Upper lobe of right lung (tissue), 1 donor: ENCODE measurements around the gene SLC51A. TPM values are rescaled to one million over a fixed set of nuclear protein-coding genes. Genes with fewer than 3 reads are reported as not detected.
"Not testable (repeated sequence)": the region's sequence is repeated elsewhere in the genome, so short reads cannot be mapped to it uniquely, and the experiment has no call there.

Source experiments
- ATAC-seq: fragments of 200-7000 bp; cut with Tn5 transposase; one replicate; pipeline ENCODE4 v1.9.1; 2020; ENCODE audit warnings: mild to moderate bottlenecking, moderate library complexity
- DNase-seq: peaks from one replicate; pipeline ENCODE4 v3.0.0-alpha.2; 2020
- H3K27ac ChIP-seq: fragments of 200-600 bp; one replicate; pipeline ENCODE4 v1.8.0; 2022
- H3K27me3 ChIP-seq: fragments of 200-600 bp; one replicate; pipeline ENCODE4 v1.8.0; 2022; ENCODE audit warnings: mild to moderate bottlenecking
- H3K36me3 ChIP-seq: fragments of 200-600 bp; one replicate; pipeline ENCODE4 v1.8.0; 2022
- H3K4me1 ChIP-seq: fragments of 200-600 bp; one replicate; pipeline ENCODE4 v1.8.0; 2022
- H3K4me3 ChIP-seq: fragments of 200-600 bp; one replicate; pipeline ENCODE4 v1.8.0; 2022; ENCODE audit warnings: mild to moderate bottlenecking
- H3K9me3 ChIP-seq: fragments of 200-600 bp; one replicate; pipeline ENCODE4 v1.8.0; 2022
- CTCF ChIP-seq: fragments of 200-600 bp; IDR thresholded peaks from one replicate; pipeline ENCODE4 v1.8.0; 2022; ENCODE audit warnings: antibody characterized with exemption
- intact Hi-C: fragments of 100-400 bp; cut with DNase I; formaldehyde crosslinking; loops from one replicate; pipeline ENCODE4 v1.11.0; 2022
- total RNA-seq: library from RNA; stranded (reverse); fragmentation: NEBNext Ultra II Directional; extraction: Animal tissue kit (Norgen Biotek cat#: 25700); gene quantifications from one replicate; pipeline ENCODE4 v1.2.1, GENCODE V29; 2021
- donor health status: DM: no; HTN: yes; CAD: no; lungs with severe emphysema.

Gene SLC51A
- total RNA-seq, 1 donor from 2014 or later, result not detected

GRCh38 chr3:196202516-196202970 lies 13.8 kb upstream of the SLC51A start:
- Histone ChIP-seq H3K4me3 (no peak overlapping the region), H3K9me3 (no peaks in the 10 kb centered on the region), H3K27me3 (no peaks in the 10 kb centered on the region), H3K36me3 (no peaks in the 10 kb centered on the region), H3K27ac (peak overlapping the region; percentile 2), H3K4me1 (peaks cover 6% of the 10 kb centered on the region)
- intact Hi-C loops, result no loop called here
- peak; percentile 81 for DNase-seq
- ATAC-seq, result peak; percentile 81
- TF ChIP-seq CTCF, result no peak

- intact Hi-C loops, result no loop called here
- ATAC-seq, result peak; percentile 2
- no peak for TF ChIP-seq CTCF
Measured at GRCh38 chr3:196203846-196204245, 12.5 kb upstream of the SLC51A start.

GRCh38 chr3:196205442-196206205 lies 10.7 kb upstream of the SLC51A start:
- H3K9me3 ChIP-seq, H3K36me3 ChIP-seq, H3K4me3 ChIP-seq, intact Hi-C loops, H3K27me3 ChIP-seq, H3K27ac ChIP-seq, ATAC-seq, DNase-seq, H3K4me1 ChIP-seq: not testable (repeated sequence)

More at GRCh38 chr3:196203846-196204245, 12.5 kb upstream of the SLC51A start:
- H3K27ac ChIP-seq, result no peak overlapping the region
- no peaks in the 10 kb centered on the region for H3K9me3 ChIP-seq
- H3K27me3 ChIP-seq, result no peaks in the 10 kb centered on the region
- H3K4me3 ChIP-seq, result no peak overlapping the region
- no peak for DNase-seq
- peaks cover 6% of the 10 kb centered on the region for H3K4me1 ChIP-seq
- H3K36me3 ChIP-seq, result no peaks in the 10 kb centered on the region

- TF ChIP-seq CTCF, result no peak
- Histone ChIP-seq H3K4me3 (no peak overlapping the region), H3K27ac (no peak overlapping the region), H3K9me3 (no peaks in the 10 kb centered on the region), H3K4me1 (peaks cover 6% of the 10 kb centered on the region), H3K36me3 (no peaks in the 10 kb centered on the region), H3K27me3 (no peaks in the 10 kb centered on the region)
- intact Hi-C loops, result no loop called here
- DNase-seq (peak; percentile 73), ATAC-seq (peak; percentile 32)
Measured at GRCh38 chr3:196207159-196207832, 9.0 kb upstream of the SLC51A start.

- peaks cover 2% of the 10 kb centered on the region for H3K4me1 ChIP-seq
- no peaks in the 10 kb centered on the region for H3K9me3 ChIP-seq
- ATAC-seq (peak; percentile 89), DNase-seq (peak; percentile 90)
- no peaks in the 10 kb centered on the region for H3K27me3 ChIP-seq
- TF ChIP-seq CTCF, result no peak
- intact Hi-C loops, result no loop called here
- peak overlapping the region; percentile 45 for H3K4me3 ChIP-seq
- H3K27ac ChIP-seq, result no peak overlapping the region
- no peaks in the 10 kb centered on the region for H3K36me3 ChIP-seq
Measured at GRCh38 chr3:196207833-196208607, 8.3 kb upstream of the SLC51A start.
